HFF-Myc (cell line): ENCODE data around the gene BCAS3.

Experiments used
- DNase-seq: peaks from one replicate; pipeline ENCODE4 v3.0.0-alpha.2; 2011; ENCODE audit warnings: low read depth; ENCODE audit errors: extremely low read depth
- H3K4me3 ChIP-seq: replicated peaks from 2 replicates; pipeline ENCODE4 v1.5.1; 2011; ENCODE audit warnings: low read depth, mild to moderate bottlenecking, control low read depth, low read length
- TF ChIP-seq, protein P1 (sequence below): IDR thresholded peaks from 2 replicates; pipeline ENCODE4 v1.5.1; 2012; ENCODE audit warnings: mild to moderate bottlenecking, low read depth, low read length, control low read depth; ENCODE audit errors: missing control alignments

Gene BCAS3

DNA sequence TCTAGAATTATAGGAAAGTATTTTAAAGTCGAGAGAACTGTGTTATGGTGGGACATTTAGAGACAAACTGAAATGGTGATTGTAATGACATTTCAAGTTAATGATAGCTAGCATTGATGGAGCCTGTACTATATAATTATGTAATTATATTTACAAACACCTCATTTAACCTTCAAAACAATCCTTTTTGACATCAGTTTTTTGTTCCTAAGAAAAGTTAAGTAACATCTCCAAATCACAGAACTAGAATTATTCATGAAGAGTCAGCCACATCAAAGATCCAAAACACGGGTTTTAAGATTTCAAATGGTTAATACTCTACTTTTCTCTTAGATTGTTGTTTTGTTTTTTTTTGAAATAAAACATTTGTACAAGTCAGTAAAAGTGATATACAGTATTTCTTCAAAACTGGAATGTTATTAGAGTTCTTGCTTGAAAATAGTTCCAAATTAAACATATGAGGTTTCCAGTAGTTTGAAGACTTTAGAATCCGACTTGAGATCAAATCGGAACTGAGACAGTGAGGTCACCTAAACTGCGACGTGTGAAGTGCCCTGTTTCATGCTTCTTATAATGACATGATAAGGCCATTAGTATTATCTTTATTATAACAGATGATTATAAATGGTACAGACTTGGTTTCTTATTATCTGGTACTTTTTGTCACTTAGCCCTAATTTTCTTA is 457.0 kb downstream of the BCAS3 start:
- TF ChIP-seq, protein P1, sequence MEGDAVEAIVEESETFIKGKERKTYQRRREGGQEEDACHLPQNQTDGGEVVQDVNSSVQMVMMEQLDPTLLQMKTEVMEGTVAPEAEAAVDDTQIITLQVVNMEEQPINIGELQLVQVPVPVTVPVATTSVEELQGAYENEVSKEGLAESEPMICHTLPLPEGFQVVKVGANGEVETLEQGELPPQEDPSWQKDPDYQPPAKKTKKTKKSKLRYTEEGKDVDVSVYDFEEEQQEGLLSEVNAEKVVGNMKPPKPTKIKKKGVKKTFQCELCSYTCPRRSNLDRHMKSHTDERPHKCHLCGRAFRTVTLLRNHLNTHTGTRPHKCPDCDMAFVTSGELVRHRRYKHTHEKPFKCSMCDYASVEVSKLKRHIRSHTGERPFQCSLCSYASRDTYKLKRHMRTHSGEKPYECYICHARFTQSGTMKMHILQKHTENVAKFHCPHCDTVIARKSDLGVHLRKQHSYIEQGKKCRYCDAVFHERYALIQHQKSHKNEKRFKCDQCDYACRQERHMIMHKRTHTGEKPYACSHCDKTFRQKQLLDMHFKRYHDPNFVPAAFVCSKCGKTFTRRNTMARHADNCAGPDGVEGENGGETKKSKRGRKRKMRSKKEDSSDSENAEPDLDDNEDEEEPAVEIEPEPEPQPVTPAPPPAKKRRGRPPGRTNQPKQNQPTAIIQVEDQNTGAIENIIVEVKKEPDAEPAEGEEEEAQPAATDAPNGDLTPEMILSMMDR, result no peak
- H3K4me3 ChIP-seq, result no peak overlapping the region
- no peak for DNase-seq

DNA sequence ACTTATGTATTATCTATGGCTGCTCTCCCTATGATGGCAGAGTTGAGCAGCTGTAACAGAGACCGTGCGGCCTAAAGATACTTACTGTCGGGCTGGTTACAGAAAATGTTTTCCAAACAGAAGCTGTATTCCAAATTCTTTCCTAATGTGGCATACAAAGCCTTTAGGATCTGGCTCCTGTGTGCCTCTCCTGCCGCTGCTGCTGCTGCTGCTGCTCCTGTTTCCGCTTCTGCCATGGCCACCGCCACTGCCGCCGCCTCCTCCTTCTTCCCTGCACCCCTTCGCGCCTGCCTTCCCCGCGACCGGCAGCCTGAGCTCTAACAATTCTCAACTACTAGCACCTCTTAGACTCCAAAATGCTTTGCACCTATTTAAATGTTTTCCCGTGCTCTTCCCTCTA is 458.1 kb downstream of the BCAS3 start:
- TF ChIP-seq, protein P1, result no peak
- no peak overlapping the region for H3K4me3 ChIP-seq
- no peak for DNase-seq

DNA sequence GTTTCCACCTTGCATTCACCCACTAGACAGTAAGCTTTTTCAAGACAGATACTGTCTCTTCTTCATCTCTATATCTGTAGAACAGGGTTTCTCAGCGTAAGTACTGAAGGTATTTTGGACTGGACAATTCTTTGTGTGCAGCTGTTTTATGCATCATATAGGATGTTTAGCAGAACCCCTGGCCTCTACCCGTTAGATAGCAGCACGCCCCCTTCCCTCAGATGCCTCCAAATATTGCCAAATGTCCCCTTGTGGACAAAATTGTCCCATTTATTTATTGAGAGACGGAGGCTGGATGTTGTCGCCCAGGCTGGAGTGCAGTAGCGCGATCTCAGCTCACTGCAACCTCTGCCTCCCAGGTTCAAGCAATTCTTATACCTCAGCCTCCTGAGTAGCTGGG is 458.6 kb downstream of the BCAS3 start:
- no peak overlapping the region for H3K4me3 ChIP-seq
- DNase-seq, result no peak
- TF ChIP-seq, protein P1, result no peak

DNA sequence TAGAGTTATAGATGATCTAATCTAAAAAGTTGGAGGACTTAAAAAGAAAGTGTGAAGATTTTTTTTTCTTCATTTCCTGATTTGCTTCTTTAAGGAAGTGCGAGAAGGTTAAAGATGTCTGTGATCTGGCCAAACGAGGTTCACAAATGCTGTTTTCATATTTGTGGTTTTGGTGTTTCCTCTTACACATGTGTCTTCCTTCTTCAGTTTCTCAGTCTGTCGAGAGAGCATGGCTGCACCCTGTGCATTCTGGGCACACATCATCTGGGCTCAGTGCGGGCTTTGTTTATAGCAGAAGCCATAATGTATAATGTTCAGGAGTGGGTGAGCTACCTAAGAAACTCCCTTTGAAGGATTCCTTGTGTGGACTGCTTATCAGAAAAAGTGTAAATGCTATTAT is 461.6 kb downstream of the BCAS3 start:
- DNase-seq, result peak; percentile 74
- no peak overlapping the region for H3K4me3 ChIP-seq
- TF ChIP-seq, protein P1, result no peak

DNA sequence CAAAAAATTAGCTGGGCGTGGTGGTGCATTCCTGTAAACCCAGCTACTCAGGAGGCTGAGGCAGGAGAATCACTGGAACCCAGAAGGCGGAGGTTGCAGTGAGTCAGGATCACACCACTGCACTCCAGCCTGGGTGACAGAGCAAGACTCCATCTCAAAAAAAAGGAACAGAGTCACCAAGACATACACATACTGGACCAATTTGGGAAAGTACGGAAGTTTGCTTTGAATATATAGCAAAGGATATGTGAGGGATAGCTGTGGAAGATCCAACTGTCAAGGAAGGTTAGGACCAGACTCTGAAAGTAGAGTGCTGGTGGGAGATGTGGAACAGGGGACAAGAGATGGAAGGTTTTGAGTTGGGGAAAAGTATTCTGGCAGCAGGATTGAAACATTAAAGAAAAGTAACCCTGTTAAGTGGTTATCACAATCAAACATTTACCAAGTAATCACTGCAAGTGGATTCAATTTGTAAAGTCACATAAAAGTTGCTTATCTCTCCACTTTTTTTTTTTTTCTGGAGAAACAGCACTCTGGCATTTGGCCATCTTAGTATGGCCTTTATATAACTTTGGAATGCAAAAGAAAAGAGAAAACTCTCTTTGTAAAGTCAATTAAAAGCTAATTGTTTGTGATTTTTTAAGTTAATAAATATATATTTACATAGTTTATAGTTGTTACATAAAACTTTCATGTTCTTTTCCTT is 462.6 kb downstream of the BCAS3 start:
- TF ChIP-seq, protein P1, result no peak
- H3K4me3 ChIP-seq, result no peak overlapping the region
- DNase-seq, result no peak

DNA sequence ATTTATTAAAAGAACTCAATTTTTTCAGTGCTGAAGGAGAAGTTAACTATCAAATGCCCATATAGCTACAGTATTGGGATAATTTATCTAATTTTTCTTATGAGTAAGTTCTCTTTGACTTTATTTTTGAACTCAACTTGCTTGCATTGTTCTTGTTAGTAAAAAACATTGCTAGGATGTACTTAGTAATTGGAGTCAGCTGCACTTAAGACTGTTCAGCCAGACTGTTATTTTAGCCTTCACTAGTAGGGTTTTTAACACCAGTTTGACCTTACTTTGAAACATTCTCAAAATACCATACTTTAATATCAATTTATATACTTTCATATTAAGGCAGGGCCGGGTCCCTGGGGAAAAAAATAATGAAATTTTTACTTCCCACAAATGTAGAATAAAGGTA is 465.4 kb downstream of the BCAS3 start:
- H3K4me3 ChIP-seq, result no peak overlapping the region
- DNase-seq, result no peak
- TF ChIP-seq, protein P1, result no peak
